Activated CD4-positive, alpha-beta T cell treated with anti-CD3 and anti-CD28 coated beads, Interleukin-2, amount 50 U/mL, for 48 hours (primary cell): Measurements from ENCODE around the gene TPP1.

Source experiments
- DNase-seq, 2 experiments: peaks; one replicate each; pipeline ENCODE4 v3.0.0-alpha.2; 2020

The TPP1 gene

GRCh38 chr11:6610591-6610990, 8.6 kb downstream of the TPP1 start:
- DNase-seq, result peak in 1 of 2 experiments; percentile 4

GRCh38 chr11:6609502-6610015, 9.7 kb downstream of the TPP1 start:
- DNase-seq, result peak in 1 of 2 experiments; percentile 1

GRCh38 chr11:6608726-6609501, 10.3 kb downstream of the TPP1 start:
- peak in 1 of 2 experiments; percentile 3 for DNase-seq

GRCh38 chr11:6608011-6608410, 11.2 kb downstream of the TPP1 start:
- peak in 1 of 2 experiments; percentile 2 for DNase-seq

DNA sequence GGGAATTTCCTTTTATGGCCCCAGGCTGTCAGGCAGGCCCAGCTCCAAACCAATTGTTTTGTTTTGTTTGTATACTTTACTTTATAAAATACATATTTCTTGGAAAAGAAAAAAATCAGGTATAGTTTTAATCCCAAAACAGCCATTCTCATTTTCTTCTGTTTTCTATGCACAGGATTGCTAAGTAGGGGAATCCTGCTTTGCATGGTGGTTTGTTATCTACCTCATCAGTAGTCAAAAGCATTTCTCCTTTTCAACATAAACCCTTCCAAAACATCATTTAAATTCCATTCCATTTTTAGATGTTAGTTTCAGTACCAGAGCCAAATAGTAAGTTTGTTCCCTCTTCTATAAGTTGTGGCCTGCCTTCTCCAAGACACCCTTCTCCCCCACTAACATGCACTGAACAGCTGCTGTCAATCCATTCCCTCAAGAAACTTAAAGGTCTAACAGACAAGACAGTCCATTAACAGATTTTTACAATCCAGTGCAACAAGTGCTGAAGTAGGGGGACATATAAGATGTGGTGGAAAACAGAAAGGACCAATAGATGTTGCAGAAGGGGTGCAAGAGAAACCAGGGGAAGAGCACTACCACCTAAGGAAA, 11.9 kb downstream of the TPP1 start:
- peak in 1 of 2 experiments; percentile 10 for DNase-seq

- peak; percentile 76 to 82 for DNase-seq
Observed at GRCh38 chr11:6606471-6607189, 12.6 kb downstream of the TPP1 start.

- DNase-seq, result no peak
Observed at GRCh38 chr11:6604790-6605189, 14.4 kb downstream of the TPP1 start.

DNA sequence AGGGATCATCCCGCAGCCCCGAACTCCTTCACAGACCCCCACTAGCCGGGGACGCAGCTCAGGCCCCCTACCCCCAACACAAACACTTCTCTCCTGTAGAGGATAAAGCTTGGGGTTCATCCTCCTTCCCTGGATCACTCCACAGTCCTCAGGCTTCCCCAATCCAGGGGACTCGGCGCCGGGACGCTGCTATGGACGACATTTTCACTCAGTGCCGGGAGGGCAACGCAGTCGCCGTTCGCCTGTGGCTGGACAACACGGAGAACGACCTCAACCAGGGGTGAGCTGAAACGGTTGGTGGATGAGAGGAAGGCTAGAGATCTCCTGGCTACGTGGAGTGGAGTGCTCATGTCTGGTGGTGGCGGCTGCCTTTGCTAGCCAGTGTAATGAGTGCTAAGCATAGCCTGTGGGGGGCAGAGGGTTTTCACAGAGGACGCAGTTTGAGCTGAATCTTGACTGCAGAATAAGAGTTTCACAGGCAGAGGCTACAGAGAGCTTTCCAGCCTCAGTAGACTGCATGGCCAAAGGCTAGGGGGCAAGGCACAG, 15.1 kb downstream of the TPP1 start:
- DNase-seq, result peak; percentile 42 to 59

- DNase-seq, result peak; percentile 88 to 91
Observed at GRCh38 chr11:6603287-6604080, 15.7 kb downstream of the TPP1 start, which contains the start of the genes ILK and RRP8. ILK (plus strand) TSS chr11:6603774; CDS start chr11:6604272, 498 bp downstream. RRP8 (minus strand) TSS chr11:6603616; CDS start chr11:6603502, 114 bp downstream.

DNA sequence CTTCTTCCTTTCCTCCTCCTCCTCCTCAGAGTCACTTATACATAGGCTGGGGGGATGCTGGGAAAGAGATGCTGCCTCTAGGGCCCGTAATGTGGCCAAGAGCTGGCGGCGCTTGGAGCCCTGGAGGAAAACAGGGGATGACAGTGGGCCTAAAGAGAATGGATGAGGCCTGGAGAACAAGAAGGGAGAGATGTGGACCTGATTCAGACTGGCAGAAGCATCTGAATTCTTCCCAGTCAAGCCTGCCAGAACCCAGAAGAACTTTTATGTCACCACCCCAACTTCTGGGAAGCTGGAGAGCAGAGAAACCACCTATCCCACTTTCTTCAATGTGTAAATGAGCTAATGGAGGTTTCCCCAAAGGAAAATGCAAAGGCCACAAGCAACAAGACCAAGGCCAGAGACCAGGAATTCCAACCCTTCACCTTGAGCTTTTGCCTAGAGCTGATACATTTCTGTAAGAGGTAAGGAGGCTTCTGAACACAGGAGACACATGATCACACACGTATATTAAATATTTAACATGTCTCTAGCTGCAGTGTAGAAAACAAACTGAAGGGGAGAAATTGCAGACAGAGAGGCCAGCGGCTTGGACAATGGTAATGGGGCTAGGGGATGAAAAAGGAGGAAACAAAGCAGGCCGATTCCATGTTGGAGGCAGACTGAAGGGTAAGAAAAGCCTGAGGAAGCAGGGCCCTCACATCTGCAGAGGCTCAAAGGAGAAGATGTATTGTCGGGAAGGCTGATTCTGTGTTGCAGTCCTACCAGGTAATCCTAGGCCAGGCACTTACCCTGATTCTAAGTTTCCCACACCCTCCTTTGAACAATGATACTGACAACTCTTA, 16.9 kb downstream of the TPP1 start:
- DNase-seq, result no peak

DNA sequence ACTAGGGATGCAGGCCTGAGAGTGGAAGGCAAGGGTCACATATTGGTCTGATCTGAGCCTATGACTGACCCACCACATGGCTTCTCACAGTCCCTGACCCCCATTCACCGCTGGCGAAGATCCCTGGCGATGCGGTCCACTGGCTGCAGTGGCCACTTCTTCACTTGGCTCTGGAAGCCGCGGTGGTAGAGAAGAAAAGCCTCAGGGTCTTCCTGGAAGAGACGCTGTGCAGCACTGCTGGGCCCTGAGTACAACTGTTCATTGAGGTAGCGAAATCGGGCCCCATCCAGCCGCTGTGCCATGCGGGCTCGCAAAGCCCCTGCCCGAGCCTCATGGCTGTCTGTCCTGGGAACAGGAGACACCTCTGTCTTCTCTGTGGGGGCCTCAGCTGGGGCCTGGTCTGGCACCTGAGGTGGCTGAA, 18.2 kb downstream of the TPP1 start:
- no peak for DNase-seq

GRCh38 chr11:6599881-6600390, 19.3 kb downstream of the TPP1 start:
- no peak for DNase-seq

DNA sequence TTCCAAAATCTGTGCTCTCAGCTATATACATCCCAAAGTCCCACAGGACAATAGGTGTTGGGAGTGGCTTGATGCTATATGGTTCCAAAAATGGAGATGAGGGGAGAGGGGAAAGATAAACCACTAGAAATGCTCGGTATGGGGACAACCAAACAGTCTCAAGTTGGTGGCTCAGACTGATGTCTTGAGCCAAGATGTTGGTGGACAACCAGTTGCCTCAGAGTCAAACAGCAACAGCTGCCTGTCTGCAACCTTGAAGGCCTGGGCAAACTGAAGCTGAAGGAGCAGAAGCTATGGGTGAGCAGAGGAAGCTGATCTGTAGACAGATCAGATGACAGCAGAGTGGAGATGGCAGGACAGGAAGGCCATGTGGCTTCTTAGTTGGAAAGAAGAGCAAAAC, 19.8 kb downstream of the TPP1 start:
- no peak for DNase-seq

DNA sequence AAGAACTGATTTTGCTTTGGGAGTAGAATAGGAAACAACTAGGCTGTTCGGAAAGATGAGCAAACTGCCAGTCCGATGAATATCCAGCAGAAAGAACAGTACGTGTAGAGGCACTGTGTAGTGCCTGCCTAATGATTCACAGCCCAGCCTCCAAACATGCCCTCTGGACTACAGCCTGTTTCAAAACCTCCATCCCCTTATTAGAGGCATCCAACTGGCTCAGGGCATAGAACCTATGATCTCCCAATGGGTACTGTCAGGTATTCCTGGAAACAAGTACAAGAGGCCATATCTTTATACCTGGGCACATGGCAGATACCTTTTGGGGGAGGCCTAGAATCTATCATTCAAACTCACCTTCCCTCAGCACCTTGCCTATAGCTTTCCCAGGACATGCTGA, 20.7 kb downstream of the TPP1 start:
- no peak for DNase-seq

DNA sequence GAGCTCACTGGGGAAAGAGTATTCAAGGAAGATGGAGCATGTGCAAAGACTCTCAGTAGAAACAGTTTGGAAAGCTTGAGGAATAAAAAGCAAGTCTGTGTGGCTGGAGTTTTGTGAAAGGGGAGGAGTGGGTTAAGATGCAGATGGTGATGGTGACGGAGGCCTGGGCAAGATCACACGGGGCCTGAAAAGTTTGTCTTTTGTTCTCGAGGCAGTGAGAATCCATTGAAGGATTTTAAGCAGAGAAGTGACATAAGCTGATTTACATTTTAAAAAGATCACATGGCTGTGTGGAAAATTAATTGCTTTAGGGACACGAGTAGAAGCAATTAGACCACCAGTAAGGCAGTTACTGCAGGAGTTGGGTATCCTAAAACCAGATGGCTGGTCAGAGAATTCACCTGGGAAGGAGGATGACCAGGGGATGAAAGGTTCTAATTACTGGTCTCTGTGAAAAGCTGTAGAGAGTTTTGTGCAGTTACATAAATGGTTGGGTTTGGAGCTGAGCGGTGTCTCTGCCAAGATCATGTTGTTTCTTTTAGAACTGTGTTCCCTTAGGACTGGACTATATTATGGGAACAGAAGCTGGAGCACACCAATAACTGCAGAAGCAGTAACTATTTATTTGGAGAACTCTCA, 22.9 kb downstream of the TPP1 start:
- DNase-seq, result no peak

- DNase-seq, result no peak
Observed at GRCh38 chr11:6594142-6594768, 25.0 kb downstream of the TPP1 start.

GRCh38 chr11:6588018-6588417, 31.2 kb downstream of the TPP1 start:
- no peak for DNase-seq

GRCh38 chr11:6587360-6587953, 31.8 kb downstream of the TPP1 start:
- DNase-seq, result no peak
